ENCODE results near the gene SPATA31C1.
"Not testable (repeated sequence)": the region's sequence is repeated elsewhere in the genome, so short reads cannot be mapped to it uniquely, and the experiment has no call there.

Gene SPATA31C1

DNA sequence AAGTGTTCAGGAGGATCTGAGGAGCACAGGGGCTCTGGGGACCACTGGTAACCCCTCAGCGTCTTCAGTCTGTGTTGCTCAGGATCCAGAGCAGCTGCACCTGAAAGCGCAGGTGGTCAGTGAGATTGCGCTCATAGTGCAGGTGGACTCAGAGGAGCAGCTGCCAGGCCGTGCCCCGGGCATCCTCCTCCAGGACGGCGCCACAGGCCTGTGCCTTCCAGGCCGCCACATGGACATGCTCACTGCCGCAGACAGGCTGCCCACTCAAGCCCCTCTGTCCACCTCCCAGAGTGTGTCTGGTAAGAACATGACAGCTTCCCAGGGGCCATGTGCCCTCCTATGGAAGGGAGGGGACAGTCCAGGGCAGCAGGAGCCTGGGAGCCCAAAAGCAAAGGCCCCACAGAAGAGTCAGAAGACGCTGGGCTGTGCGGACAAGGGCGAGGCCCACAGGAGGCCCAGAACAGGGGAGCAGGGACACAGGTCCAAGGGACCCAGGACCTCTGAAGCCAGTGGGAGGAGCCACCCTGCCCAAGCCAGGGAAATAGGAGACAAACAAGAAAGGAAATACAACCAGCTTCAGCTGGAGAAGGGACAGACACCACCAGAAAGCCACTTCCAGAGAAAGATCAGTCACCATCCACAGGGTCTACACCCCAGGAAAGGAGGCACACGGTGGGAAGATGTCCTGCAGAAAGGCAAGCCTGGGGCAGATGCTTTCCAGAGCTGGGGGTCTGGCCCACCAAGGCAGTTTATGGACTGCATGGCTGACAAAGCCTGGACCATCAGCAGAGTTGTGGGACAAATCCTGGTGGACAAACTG is 29.9 kb upstream of the SPATA31C1 start:
- no peak for DNase-seq

DNA sequence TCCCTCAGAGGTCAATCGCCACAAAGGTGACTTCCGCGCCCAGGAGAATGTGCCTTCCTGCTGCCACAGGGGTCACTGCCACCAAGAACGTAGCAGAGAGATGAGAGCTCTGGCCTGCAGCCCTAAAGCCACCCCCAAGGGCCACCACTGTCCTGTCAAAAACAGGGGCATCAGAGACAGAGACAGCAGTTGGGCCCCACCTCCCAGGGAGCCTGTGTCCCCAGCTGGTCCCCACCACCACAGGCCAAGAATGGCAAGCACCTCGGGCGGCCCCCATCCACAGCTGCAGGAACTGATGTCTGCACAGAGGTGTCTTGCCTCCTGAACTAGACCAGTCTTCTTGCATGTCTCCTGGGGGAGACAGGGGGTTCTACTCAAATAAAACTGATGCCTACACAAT is 29.3 kb upstream of the SPATA31C1 start:
- DNase-seq = no peak

DNA sequence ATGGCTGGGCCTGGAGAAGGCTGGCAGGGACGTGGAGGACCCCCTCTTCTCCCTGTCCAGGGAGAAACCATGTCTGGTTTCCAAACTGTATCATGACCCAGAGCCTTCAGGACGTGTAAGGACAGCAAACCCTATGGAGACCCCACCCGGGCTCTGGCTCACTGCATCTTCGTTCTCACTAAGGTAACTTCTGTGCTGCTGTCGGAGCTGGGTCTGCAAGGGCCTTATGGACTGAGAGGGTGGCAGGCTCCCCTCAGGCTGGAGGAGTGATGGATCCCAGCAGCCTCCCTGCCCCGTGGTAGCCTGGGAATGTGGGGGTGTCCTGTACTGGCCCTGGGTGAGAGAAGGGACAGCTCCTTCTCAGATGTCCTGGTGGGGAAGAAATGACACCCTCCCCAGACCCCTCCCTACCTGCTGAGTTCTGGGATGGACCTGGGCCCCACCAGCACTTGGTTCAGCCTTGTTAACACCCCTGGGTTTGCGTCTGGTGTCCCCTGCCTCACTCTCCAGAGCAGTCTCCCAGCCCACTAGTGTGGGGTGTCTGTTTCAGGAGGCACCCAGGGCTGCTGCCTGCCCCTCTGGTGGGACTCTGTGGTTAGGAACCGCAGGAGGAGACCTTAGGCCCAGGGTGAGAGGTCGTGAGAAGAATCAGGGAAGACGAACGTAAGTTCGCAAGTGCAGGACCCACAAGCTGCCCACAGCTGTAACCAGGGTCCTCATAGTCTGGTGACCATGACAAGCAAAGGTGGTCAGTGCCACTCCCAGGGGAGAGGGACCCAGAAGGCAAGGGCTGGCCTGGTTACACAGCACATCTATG is 28.5 kb upstream of the SPATA31C1 start:
- DNase-seq = no peak

DNA sequence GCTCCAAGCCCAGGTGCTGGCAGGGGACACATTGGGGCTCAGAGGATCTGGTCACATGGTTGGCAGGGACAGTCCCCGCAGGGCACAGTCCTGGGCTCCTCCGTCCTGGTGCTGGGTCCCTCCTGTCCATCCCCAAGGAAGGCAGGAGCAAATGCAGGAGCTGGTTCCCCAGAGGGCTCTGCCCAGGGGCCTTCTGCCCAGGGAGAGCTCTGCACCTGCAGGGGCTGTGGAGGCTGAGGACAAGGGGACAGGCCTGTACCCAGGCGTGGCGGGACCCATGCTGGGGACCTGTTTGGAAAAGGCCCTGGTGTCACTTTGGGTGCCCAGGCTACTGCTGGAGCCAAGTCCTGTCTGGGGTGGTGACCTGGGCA is 27.9 kb upstream of the SPATA31C1 start:
- no peak for DNase-seq

DNA sequence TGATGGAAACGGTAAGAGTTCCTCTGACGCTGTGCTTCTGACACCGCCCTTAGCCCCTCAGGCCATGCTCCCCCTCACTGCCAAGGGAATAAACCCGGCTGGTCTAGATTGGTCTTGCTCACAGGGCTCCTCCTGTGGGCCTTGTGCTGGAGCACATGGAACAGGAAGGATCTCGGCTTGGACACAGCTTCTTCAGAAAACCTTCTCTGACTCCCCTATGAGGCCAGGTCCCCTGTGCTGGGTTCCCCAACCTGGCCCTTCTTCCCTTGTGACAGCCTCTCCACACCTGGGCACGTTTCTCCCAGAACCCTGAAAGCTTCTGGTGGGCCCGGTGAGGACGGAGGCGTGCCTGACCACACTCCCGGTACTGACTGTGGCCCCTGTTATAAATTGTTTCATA is 26.9 kb upstream of the SPATA31C1 start:
- DNase-seq = no peak

DNA sequence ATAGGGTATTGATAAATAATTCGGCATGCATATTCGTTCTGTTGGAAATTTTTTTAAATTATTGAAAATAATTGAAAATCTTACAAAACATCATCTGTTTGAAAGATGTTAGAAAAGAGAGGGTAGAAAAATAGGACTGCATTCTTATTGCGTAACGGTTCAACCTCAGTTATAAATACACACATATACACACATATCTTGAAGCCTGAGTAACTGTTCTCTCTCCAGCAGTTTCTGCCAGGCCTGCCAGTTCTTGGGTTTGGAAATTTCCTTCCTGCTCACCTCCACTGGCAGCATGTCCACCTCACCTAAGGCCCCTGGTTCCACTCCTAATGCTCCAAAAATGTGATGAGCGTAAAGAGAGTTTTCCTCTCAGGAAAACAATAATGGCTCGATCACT is 26.0 kb upstream of the SPATA31C1 start:
- no peak for DNase-seq

DNA sequence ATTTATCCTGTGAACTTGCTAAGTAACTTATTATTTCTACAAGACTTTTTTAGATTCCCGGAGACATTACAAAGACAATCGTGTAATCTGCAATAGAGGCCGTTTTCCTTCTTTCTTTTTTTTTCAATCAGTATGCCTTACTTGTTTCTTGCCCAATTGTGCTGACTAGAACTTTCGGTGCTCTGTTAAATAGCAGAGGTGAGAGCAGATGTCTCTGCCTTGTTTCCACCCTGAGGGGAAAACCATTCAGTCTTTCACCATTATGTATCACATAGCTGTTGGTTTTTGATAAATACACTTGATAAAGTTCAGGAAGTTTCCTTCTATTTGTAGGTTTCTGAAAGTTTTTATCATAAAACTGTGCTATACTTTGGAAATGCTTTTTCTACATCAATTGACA is 24.8 kb upstream of the SPATA31C1 start:
- no peak for DNase-seq

DNA sequence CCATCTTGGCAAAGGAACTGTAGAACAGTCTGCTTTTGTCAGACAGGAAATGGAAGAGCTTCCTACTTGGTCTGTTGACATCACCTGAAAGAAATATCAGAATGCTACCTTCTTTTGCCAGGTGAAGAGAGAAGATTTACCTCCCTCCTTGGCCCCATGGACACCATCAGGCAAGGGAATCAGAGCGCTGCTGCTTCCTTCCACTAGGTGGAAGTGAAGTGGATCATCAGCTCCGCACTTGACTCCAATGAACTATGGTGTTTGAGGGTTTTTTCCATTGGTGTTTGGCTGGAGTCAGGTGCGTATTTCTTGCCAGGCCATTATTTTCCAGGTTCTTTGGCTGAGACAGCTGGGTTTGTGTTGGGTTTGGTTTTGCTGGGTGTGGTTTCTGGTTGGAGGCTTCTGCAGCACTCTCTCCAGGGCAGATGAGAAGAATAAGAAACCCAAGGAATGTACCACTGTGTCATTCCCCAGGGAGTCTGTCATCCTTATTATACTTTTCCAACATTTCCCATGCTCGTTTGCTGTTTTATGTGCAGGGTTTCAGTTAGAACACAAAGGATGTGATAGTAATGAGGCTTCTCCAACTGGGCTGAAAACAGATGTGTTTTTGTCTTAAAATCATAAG is 22.6 kb upstream of the SPATA31C1 start:
- no peak for DNase-seq

DNA sequence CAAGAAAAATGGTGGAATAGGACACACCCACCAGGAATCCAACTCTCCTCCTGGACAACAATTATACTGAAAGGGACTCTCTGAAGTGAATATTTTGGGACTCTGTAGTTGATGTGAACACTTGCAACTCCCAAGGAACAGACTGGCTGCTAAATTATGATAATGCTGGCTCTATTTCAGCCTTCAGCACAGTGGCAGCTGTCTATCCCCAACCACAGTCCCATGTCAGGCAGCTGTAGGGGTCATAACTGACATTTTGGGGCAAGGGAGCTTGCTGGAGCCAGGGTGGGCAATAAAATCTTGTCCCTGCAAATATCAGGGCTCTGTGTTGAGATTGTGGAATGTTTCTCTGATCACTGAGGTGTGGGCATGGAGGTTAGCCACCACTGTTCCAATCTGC is 20.9 kb upstream of the SPATA31C1 start:
- no peak for DNase-seq

DNA sequence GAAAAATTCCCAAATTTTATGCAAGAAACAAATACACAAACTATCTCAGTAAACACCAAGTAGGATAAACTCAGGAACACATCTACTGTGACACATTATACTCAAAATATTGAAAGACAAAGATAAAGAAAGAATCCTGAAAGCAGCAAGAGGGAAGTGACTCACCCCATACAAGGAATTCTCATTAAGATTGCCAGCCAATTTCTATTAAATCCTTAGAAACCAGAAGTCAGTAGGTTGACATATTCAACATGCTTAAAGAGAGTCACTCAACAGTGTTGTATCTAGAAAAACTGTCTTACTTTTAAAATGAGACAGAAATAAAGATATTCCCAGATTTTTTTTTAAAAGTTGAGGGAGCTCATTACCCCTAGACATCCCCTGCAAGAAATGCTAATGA is 19.6 kb upstream of the SPATA31C1 start:
- DNase-seq = no peak

DNA sequence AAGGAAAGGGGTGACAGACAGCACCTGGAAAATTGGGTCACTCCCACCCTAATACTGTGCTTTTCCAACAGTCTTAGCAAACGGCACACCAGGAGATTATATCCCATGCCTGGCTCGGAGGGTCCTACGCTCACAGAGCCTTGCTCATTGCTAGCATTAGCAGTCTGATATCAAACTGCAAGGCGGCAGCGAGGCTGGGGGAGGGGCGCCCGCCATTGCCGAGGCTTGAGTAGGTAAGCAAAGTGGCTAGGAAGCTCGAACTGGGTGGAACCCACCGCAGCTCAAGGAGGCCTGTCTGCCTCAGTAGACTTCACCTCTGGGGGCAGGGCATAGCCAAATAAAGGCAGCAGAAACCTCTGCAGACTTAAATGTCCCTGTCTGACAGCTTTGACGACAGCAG is 15.4 kb upstream of the SPATA31C1 start:
- not testable (repeated sequence) for DNase-seq

DNA sequence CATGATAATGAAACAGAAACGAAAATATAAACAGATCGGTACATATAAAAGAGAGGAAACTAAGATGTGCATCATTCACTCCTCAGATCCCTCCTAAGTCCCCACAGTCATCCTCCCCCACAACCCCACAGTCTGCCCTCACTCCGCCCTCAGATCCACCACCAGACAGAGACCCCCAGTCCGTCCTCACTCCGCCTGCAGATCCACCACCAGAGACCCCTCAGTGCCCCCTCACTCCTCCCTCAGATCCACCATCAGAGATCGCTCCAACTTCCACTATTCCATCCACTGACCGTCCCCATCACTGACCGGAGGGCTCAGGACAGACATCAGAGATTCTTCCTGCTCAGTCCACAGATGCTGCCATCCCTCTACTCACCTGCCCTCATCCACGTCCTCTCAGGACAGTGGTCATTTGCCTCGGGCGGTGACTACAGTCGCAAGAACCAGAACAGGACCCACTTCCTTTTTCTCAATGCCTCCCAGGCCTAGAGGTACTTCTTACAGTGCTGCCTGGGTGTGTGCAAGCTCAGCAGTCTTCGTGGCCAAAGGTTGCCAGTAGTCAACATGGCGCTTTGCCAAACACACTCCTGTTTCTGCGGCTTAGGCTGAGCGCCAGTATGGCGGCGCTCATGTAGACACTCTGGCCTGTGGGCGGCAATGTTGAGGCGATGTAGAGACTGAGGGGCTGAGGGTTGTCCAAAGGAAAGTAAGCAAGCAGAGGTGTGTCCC is 8.3 kb upstream of the SPATA31C1 start:
- DNase-seq = no peak

DNA sequence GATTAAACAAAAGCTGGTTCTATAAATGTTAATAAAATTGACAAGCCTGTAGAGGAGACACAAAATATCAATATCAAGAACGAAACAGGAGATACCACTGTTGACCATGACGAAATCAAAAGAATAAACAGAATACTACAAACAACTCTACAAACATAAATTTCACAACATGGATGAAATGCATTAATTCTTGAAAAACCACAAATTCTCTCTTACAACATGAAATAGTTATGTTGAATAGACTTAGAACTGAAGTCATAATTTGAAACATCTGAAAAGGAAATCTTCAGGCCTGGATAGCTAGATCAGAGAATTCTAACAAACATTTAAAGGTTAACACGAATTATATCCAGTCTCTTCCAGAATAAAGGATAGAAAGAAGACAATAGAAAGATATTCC is 6.9 kb upstream of the SPATA31C1 start:
- DNase-seq = no peak

DNA sequence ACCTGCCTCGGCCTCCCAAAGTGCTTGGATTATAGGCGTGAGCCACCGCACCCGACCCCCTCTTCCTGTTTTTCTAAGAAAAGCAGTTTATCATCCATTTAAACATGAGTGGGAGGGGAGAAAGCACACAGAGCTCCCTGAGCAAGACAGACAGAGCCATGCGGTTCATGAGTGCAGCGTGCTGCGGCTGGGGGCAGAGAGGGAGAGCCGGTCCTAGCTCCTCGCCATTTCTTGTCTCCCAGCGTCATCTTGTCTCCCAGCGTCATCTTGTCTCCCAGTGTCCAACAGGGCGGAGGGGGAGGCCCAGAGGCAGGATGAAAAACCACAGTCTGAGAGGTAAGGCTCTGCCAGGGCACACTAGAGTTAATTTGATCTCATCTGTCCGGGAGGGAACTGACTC is 1.3 kb downstream of the SPATA31C1 start:
- not testable (repeated sequence) for DNase-seq

DNA sequence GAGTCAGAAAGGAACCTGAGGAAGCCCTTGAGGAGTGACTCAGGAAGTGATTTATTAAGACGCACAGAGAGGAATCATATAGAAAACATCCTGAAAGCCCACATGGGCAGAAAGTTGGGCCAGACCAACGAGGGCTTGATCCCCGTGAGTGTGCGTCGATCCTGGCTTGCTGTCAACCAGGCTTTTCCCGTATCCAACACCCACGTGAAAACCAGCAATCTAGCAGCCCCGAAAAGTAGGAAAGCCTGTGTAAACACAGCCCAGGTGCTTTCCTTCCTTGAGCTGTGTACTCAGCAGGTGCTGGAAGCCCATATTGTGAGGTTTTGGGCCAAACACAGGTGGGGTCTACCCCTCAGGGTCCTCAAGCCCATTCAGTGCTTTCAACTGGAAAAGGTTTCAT is 3.8 kb downstream of the SPATA31C1 start:
- not testable (repeated sequence) for DNase-seq

DNA sequence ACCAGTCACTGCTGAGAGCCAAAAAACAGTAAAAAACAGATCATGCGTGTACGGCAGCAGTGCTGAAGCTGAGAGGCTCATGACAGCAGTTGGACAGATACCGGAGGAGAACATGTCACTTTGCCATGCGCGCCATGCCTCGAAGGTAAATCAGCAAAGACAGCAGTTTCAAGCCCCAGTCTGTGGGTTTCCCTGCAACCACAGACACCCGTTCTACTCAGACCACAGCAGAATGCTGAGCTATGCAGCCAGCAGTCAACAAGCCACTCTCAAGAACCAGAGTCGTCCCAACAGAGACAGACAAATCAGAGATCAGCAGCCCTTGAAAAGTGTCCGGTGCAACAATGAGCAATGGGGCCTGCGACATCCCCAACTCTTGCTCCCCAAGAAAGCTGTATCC is 5.2 kb downstream of the SPATA31C1 start:
- not testable (repeated sequence) for DNase-seq

DNA sequence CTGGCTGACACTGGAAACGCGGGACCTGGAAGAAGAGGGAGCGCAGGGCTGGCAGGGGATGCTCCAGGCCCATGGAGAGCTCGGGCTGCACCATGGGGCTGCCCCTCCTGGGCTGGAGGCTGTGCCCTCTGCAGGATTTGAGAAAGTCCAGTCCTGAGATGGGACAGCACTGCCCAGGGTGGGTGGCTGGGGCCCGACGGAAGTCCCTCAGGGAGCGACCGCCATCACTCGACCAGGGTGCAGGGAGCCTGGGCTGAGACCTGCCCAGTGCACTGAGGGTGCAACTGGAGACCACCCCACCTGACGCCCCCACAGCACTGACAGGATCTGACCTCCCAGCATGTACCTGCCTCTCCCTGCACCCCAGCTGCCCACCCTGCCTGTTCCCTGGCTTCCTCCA is 7.1 kb downstream of the SPATA31C1 start:
- not testable (repeated sequence) for DNase-seq

DNA sequence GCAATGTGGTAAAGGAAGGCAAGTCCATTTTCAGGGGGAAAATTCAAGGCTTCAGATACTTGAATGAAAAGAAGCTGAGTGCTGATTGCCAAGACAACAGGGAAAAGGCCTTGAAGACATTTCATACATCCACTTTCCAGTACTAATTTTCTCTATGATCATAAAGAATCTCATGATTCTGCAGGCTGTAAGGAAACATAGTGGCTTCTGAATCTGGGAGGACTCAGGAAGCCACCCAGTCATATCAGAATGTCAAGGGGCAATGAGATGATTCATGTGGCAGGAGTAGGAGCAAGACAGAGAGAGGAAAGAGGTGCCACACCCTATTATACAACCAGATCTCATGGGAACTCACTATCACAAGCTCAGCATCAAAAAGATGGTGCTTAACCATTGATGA is 11.4 kb downstream of the SPATA31C1 start:
- not testable (repeated sequence) for DNase-seq

DNA sequence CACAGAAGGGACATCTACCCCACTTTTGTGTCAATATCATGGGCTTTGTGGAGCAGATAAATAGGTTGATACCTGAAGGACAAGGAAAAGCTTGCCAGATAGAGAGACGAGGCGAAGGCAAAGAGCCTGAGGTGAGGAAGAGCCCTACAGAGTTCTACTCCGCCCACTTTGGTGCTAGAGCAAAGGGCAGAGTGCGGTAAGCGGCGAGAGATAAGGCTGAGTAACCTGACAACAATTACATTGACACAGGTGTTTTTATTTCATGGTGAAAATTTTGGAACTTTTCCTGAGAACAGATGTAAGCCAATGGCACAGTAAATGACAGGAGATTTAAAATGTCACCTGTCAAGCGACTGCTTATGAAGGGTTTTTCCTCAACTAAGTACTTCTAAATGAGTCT is 16.7 kb downstream of the SPATA31C1 start:
- not testable (repeated sequence) for DNase-seq

DNA sequence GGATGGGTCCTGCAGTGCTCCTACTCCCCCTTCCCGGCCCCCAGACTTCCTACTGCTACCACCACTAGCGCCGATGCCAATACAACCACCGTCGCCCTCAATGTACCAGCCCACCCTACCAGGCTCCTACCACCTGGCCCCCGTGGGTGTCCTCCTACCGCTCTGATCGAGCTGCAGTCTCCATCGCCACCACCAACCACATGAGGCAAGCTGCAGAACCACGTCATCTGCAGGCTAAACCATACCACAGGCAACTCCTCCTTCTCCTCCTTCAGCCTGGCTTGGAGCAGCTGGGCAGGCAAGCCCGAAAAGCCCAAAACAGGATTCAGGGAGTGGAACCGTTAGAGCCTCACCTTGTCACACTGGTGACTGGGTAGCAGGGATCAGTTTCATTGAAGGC is 19.6 kb downstream of the SPATA31C1 start:
- DNase-seq = not testable (repeated sequence)

DNA sequence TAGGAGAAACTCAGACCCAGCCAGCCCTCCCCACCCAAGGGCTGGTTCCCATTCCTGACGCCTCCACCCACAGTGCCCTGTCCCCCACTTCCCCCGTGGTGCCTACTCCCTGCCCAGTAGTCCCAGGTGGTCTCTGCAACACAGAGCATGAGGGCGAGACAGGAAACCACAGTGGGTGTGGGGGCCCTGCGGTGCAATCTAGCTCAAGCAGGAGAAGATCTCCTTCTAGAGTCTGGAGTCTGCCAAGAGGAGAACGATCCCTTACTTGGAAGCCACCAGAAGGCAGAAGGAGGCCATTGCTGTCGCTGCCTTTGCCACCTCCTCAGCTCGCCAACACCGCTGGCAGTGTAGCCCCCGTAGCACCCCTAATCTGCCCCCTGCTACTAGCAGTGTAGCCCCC is 20.2 kb downstream of the SPATA31C1 start:
- DNase-seq = not testable (repeated sequence)

DNA sequence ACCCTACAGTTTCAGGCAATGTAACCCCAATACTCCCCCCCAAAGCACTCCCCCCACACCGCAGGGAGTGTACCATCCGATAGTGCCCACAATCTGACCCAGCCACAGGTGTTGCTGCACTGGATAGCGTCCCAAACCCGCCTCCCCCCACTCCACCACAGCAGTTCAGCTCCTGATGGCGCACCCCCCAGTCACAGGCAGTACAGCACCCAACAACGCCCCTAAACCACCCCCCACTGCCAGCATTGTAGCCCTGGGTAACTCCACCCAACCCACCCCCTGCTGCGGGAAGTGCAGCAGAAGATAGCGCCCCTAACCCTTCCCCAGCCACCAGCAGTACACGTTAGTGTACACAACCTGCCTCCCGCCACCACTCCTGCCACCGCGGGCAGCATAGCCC is 20.6 kb downstream of the SPATA31C1 start:
- not testable (repeated sequence) for DNase-seq

DNA sequence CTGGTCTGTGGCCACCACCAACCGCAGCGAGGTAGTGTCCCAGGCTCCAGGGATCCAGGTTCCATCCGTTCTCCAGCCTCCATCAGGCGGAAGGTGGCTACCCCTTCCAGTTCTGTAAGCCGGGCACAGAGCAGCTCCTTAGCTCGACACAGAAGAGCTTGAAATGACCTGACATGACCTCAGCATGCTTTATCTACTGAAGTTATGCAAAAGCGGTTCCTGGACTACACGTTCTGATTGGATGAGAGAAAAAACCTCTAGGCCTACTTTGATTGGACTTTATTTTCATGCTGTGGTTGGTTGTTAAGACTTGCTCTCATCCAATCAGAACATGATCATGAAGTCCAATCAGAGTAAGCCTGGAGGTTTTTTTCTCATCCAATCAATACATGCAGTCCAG is 21.3 kb downstream of the SPATA31C1 start:
- not testable (repeated sequence) for DNase-seq
